MM.1S (cell line): ENCODE data around the gene KCNH8.

Experiments used
- DNase-seq: peaks from one replicate; pipeline ENCODE4 v3.0.0-alpha.2; 2015
- H2AFZ ChIP-seq: fragments of 300-600 bp; sonication (generic); 2 replicates; pipeline ENCODE4 v1.6.0; 2016; ENCODE audit warnings: antibody characterized with exemption, low read length
- H3F3A ChIP-seq: fragments of 300-600 bp; sonication (generic); 2 replicates; pipeline ENCODE4 v1.6.1; 2016; ENCODE audit warnings: mild to moderate bottlenecking, antibody characterized with exemption, low read length, moderate library complexity, mixed read lengths; ENCODE audit not compliant: insufficient read depth
- H3K27ac ChIP-seq: fragments of 300-600 bp; sonication (generic); 2 replicates; pipeline ENCODE4 v1.5.1; 2016; ENCODE audit warnings: mild to moderate bottlenecking, low read length
- H3K27me3 ChIP-seq: fragments of 300-600 bp; sonication (generic); replicated peaks from 2 replicates; pipeline ENCODE4 v1.6.0; 2016; ENCODE audit warnings: low read length; ENCODE audit not compliant: insufficient read depth
- H3K36me3 ChIP-seq: fragments of 300-600 bp; sonication (generic); replicated peaks from 2 replicates; pipeline ENCODE4 v1.6.1; 2016; ENCODE audit warnings: mild to moderate bottlenecking, low read length, mixed read lengths; ENCODE audit not compliant: insufficient read depth
- H3K4me1 ChIP-seq: fragments of 300-600 bp; sonication (generic); 2 replicates; pipeline ENCODE4 v1.6.1; 2016; ENCODE audit warnings: low read length, mixed read lengths
- H3K4me2 ChIP-seq: fragments of 300-600 bp; sonication (generic); 2 replicates; pipeline ENCODE4 v1.6.0; 2016; ENCODE audit warnings: low read depth, low read length
- H3K4me3 ChIP-seq: fragments of 300-600 bp; sonication (generic); 2 replicates; pipeline ENCODE4 v1.5.1; 2016; ENCODE audit warnings: low read length, mixed read lengths
- H3K79me2 ChIP-seq: fragments of 300-600 bp; sonication (generic); 2 replicates; pipeline ENCODE4 v1.6.1; 2016; ENCODE audit warnings: mixed run types, low read length, mixed read lengths
- H3K9ac ChIP-seq: fragments of 300-600 bp; sonication (generic); 2 replicates; pipeline ENCODE4 v1.6.1; 2016; ENCODE audit warnings: low read length, mixed read lengths
- H3K9me2 ChIP-seq: fragments of 300-600 bp; sonication (generic); replicated peaks from 2 replicates; pipeline ENCODE4 v1.6.1; 2016; ENCODE audit warnings: mild to moderate bottlenecking, low read length, mixed read lengths; ENCODE audit not compliant: insufficient read depth
- H3K9me3 ChIP-seq: fragments of 300-600 bp; sonication (generic); replicated peaks from 2 replicates; pipeline ENCODE4 v1.6.1; 2016; ENCODE audit warnings: mild to moderate bottlenecking, low read length, mixed read lengths; ENCODE audit not compliant: insufficient read depth
- H4K20me1 ChIP-seq: fragments of 300-600 bp; sonication (generic); 2 replicates; pipeline ENCODE4 v1.6.1; 2016; ENCODE audit warnings: mild to moderate bottlenecking, low read length, moderate library complexity, mixed read lengths; ENCODE audit not compliant: insufficient read depth
- CTCF ChIP-seq: fragments of 300-600 bp; sonication (generic); IDR thresholded peaks from 2 replicates; pipeline ENCODE4 v1.5.1; 2016; ENCODE audit warnings: antibody characterized with exemption, low read length, mixed read lengths
- EZH2 ChIP-seq: fragments of 300-600 bp; sonication (generic); optimal IDR thresholded peaks from 2 replicates; pipeline ENCODE3; 2017; ENCODE audit warnings: low read depth, mild to moderate bottlenecking, antibody characterized with exemption, low read length, mixed read lengths
- EZH2phosphoT487 ChIP-seq: fragments of 300-600 bp; sonication (generic); IDR thresholded peaks from 2 replicates; pipeline ENCODE4 v1.6.1; 2018; ENCODE audit warnings: antibody characterized with exemption, low read length

Gene KCNH8

GRCh38 chr3:19364148-19364547, 215.8 kb downstream of the KCNH8 start:
- Histone ChIP-seq H3F3A (no peaks in the 10 kb centered on the region), H3K79me2 (no peaks in the 10 kb centered on the region), H3K4me2 (no peak overlapping the region), H3K27ac (no peak overlapping the region), H3K27me3 (no peaks in the 10 kb centered on the region), H3K9ac (no peak overlapping the region), H3K36me3 (no peaks in the 10 kb centered on the region), H3K9me2 (no peaks in the 10 kb centered on the region), H4K20me1 (no peaks in the 10 kb centered on the region), H3K4me1 (no peaks in the 10 kb centered on the region), H3K4me3 (no peak overlapping the region), H2AFZ (no peak overlapping the region), H3K9me3 (no peaks in the 10 kb centered on the region)
- DNase-seq, result no peak
- TF ChIP-seq EZH2phosphoT487 (no peak), EZH2 (no peak), CTCF (no peak)

DNA sequence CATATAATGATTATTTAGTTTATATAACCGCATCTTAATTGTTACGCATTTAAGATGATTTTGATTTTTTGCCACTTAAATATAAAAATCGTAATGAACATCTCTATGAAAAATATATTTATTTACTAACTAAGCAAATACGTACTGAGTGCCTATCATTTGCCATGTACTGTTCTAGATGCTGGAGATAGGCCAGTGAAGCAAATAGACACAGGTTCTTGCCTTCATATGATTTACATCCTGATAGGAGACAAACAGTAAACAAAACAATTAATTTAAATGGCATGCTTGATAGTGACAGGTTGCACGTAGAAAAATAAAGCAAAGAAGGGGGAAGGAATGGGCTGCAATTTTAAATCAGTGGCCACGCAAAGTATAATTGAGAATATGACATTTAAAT, 217.2 kb downstream of the KCNH8 start:
- no peak overlapping the region for H3K4me3 ChIP-seq

GRCh38 chr3:19384868-19385267, 236.6 kb downstream of the KCNH8 start:
- Histone ChIP-seq H3K27me3 (no peaks in the 10 kb centered on the region), H3K4me3 (no peak overlapping the region), H3K9ac (no peak overlapping the region), H4K20me1 (no peaks in the 10 kb centered on the region), H3K4me1 (0 out of 2 replicates have a peak, but pooled peaks cover 7% of the 10 kb centered on the region), H3K9me3 (no peaks in the 10 kb centered on the region), H3K4me2 (no peak overlapping the region), H2AFZ (no peak overlapping the region), H3K27ac (no peak overlapping the region), H3K79me2 (no peaks in the 10 kb centered on the region), H3K9me2 (no peaks in the 10 kb centered on the region), H3F3A (no peaks in the 10 kb centered on the region), H3K36me3 (no peaks in the 10 kb centered on the region)
- TF ChIP-seq EZH2, result no peak
- no peak for TF ChIP-seq CTCF
- TF ChIP-seq EZH2phosphoT487, result no peak
- DNase-seq, result peak; percentile 29

More for the DNA sequence above, 217.2 kb downstream of the KCNH8 start:
- H3K36me3 ChIP-seq, result no peaks in the 10 kb centered on the region
- H3K4me1 ChIP-seq, result no peaks in the 10 kb centered on the region
- no peaks in the 10 kb centered on the region for H4K20me1 ChIP-seq
- no peaks in the 10 kb centered on the region for H3K79me2 ChIP-seq
- no peak for TF ChIP-seq EZH2phosphoT487
- TF ChIP-seq CTCF, result no peak
- no peak for TF ChIP-seq EZH2
- H3K27ac ChIP-seq, result no peak overlapping the region
- no peak overlapping the region for H2AFZ ChIP-seq
- H3K9me3 ChIP-seq, result no peaks in the 10 kb centered on the region
- no peak overlapping the region for H3K4me2 ChIP-seq
- no peak overlapping the region for H3K9ac ChIP-seq
- no peaks in the 10 kb centered on the region for H3K9me2 ChIP-seq
- no peaks in the 10 kb centered on the region for H3K27me3 ChIP-seq
- H3F3A ChIP-seq, result no peaks in the 10 kb centered on the region
- no peak for DNase-seq
